HG03139 (cell line): Measurements from ENCODE around the gene ITPRIP.

Source experiments
- ATAC-seq: cut with Tn5 transposase; IDR thresholded peaks from one replicate; pipeline ENCODE4 v1.9.1; 2021; ENCODE audit not compliant: unreplicated experiment

ITPRIP gene

GRCh38 chr10:104326991-104327610 is 11.2 kb downstream of the ITPRIP start:
- no peak for ATAC-seq

GRCh38 chr10:104325436-104326435 is 12.5 kb downstream of the ITPRIP start:
- no peak for ATAC-seq

GRCh38 chr10:104324931-104325330 is 13.3 kb downstream of the ITPRIP start:
- no peak for ATAC-seq

- peak; percentile 33 for ATAC-seq
These were observed 14.0 kb downstream of the ITPRIP start for GRCh38 chr10:104324221-104324686.

- no peak for ATAC-seq
These were observed 14.5 kb downstream of the ITPRIP start for GRCh38 chr10:104323760-104324201.

GRCh38 chr10:104323085-104323484 is 15.2 kb downstream of the ITPRIP start:
- ATAC-seq, result no peak

- no peak for ATAC-seq
These were observed 15.9 kb downstream of the ITPRIP start for GRCh38 chr10:104322416-104322782.

- no peak for ATAC-seq
These were observed 16.4 kb downstream of the ITPRIP start for GRCh38 chr10:104321725-104322415.

GRCh38 chr10:104321226-104321625 is 17.0 kb downstream of the ITPRIP start:
- ATAC-seq, result no peak

- no peak for ATAC-seq
These were observed 19.2 kb downstream of the ITPRIP start for GRCh38 chr10:104318810-104319741.

GRCh38 chr10:104318326-104318725 is 19.9 kb downstream of the ITPRIP start:
- no peak for ATAC-seq

- ATAC-seq, result no peak
These were observed 20.5 kb downstream of the ITPRIP start for GRCh38 chr10:104317726-104318299.

GRCh38 chr10:104317269-104317710 is 21.0 kb downstream of the ITPRIP start:
- no peak for ATAC-seq

GRCh38 chr10:104316321-104317099 is 21.8 kb downstream of the ITPRIP start:
- no peak for ATAC-seq

GRCh38 chr10:104315486-104315921 is 22.8 kb downstream of the ITPRIP start:
- ATAC-seq, result no peak

- ATAC-seq, result no peak
These were observed 23.4 kb downstream of the ITPRIP start for GRCh38 chr10:104314591-104315485.

- no peak for ATAC-seq
These were observed 27.0 kb downstream of the ITPRIP start for GRCh38 chr10:104311184-104311720.
